BE2C (cell line): Measurements from ENCODE around the gene SLC35E3.
"Not testable (repeated sequence)": the region's sequence is repeated elsewhere in the genome, so short reads cannot be mapped to it uniquely, and the experiment has no call there.

Experiments used
- DNase-seq: peaks from one replicate; pipeline ENCODE4 v3.0.0-alpha.2; 2020
- H3K27me3 ChIP-seq: fragments of 250-450 bp; sonication (Bioruptor Pico); 2 replicates; pipeline ENCODE4 v1.5.1; 2020; ENCODE audit warnings: mild to moderate bottlenecking
- H3K36me3 ChIP-seq: fragments of 250-450 bp; sonication (Bioruptor Pico); 2 replicates; pipeline ENCODE4 v1.5.1; 2020; ENCODE audit warnings: mild to moderate bottlenecking
- H3K4me1 ChIP-seq: fragments of 250-450 bp; sonication (Bioruptor Pico); 2 replicates; pipeline ENCODE4 v1.5.1; 2020
- H3K4me3 ChIP-seq: 2 replicates; pipeline ENCODE4 v1.5.1; 2011; ENCODE audit warnings: low read depth, low read length
- H3K9me3 ChIP-seq: fragments of 250-450 bp; sonication (Bioruptor Pico); 2 replicates; pipeline ENCODE4 v1.5.1; 2020
- TF ChIP-seq, protein P1 (sequence below): IDR thresholded peaks from 2 replicates; pipeline ENCODE4 v1.5.1; 2012; ENCODE audit warnings: mild to moderate bottlenecking, low read depth, low read length

The SLC35E3 gene

DNA sequence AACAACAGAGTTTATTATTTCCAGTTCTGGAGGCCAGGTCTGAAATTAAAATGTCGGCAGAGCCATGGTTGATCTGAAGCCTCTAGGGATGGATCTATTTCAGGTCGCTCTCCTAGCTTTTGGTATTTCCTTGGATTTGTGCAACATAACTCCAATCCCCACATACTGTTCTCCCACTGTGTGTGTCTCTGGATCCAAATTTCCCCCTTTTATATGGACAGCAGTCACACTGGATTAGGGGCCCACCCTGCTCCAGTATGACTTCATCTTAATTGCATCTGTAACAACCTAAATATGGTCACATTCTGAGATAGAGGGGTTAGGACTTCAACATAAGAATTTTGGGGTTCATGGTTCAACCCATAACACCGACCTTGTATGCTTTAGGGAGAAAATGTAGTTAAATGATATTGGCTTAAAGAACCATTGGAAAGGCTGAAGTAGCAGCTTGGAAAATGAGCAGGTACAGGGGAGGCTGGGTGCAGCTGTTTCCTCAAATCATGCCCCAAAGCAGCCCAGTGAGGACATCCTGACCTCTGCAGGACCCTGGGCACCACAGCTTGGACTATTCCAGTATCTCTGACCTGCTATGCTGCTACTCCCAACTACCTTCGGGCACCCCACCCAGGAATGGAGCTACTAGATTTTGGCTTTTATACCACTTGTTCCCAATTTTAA is 48.1 kb downstream of the SLC35E3 start:
- no peaks in the 10 kb centered on the region for H3K9me3 ChIP-seq
- no peaks in the 10 kb centered on the region for H3K27me3 ChIP-seq
- DNase-seq: no peak
- H3K4me1 ChIP-seq: no peaks in the 10 kb centered on the region
- no peaks in the 10 kb centered on the region for H3K36me3 ChIP-seq
- TF ChIP-seq, protein P1, sequence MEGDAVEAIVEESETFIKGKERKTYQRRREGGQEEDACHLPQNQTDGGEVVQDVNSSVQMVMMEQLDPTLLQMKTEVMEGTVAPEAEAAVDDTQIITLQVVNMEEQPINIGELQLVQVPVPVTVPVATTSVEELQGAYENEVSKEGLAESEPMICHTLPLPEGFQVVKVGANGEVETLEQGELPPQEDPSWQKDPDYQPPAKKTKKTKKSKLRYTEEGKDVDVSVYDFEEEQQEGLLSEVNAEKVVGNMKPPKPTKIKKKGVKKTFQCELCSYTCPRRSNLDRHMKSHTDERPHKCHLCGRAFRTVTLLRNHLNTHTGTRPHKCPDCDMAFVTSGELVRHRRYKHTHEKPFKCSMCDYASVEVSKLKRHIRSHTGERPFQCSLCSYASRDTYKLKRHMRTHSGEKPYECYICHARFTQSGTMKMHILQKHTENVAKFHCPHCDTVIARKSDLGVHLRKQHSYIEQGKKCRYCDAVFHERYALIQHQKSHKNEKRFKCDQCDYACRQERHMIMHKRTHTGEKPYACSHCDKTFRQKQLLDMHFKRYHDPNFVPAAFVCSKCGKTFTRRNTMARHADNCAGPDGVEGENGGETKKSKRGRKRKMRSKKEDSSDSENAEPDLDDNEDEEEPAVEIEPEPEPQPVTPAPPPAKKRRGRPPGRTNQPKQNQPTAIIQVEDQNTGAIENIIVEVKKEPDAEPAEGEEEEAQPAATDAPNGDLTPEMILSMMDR: no peak
- no peak overlapping the region for H3K4me3 ChIP-seq

DNA sequence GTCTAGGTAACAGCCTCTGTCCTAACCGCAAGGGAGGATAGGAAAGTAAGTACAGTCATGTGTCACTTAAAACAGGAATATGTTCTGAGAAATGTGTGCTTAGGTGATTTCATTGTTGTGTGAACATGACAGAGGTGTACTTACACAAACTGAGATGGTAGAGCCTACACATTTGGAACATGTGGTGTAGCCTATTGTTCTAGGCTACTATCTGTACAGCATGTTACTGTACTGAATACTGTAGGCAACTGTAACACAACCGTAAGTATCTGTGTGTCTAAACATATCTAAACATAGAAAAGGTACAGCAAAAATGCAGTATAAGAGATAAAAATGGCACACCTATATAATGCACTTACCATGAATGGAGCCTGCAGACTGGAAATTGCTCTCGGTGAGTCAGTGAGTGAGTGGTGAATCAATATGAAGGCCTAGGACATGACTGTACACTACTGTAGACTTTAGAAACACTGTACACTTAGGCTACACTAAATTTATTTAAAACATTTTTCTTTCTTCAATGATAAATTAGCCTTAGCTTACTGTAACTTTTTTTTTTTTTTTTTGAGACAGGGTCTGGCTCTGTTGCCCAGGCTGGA is 48.8 kb downstream of the SLC35E3 start:
- DNase-seq: no peak
- no peaks in the 10 kb centered on the region for H3K9me3 ChIP-seq
- no peak overlapping the region for H3K4me3 ChIP-seq
- H3K36me3 ChIP-seq: no peaks in the 10 kb centered on the region
- TF ChIP-seq, protein P1: no peak
- H3K27me3 ChIP-seq: no peaks in the 10 kb centered on the region
- no peaks in the 10 kb centered on the region for H3K4me1 ChIP-seq

DNA sequence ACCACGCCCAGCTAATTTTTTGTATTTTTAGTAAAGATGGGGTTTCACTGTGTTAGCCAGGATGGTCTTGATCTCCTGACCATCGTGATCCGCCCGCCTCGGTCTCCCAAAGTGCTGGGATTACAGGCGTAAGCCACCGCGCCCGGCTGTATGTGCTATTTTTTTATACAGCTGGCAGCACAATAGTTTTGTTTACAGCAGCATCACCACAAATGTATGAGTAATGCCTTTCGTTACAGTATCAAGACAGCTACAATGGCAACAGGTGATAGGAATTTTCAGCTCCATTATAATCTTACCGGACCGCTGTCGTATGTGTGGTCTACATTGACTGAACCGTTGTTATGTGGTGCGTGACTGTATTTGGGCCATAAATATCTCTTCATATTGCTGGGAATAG is 50.4 kb downstream of the SLC35E3 start:
- Histone ChIP-seq H3K4me3 (no peak overlapping the region), H3K9me3 (no peaks in the 10 kb centered on the region), H3K4me1 (no peaks in the 10 kb centered on the region), H3K36me3 (no peaks in the 10 kb centered on the region), H3K27me3 (no peaks in the 10 kb centered on the region)
- no peak for DNase-seq
- TF ChIP-seq, protein P1: no peak

DNA sequence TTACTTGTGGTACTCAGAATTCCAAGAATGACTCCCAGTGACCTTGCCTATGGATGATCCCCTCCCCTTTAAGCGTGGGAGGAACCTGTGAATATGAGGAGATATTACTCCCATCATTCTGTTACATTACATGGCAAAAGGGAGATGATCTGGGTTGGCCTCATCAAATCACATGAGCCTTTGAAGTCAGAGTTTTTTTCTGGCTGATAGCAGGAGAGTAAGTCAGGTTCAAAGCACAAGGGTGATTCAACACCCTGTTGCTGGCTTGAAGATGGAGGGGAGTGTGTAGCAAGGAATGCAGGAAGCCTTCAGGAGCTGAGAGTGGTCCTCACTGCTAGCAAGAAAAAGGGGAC is 52.9 kb downstream of the SLC35E3 start:
- H3K9me3 ChIP-seq: no peaks in the 10 kb centered on the region
- H3K4me3 ChIP-seq: no peak overlapping the region
- no peaks in the 10 kb centered on the region for H3K27me3 ChIP-seq
- DNase-seq: no peak
- H3K36me3 ChIP-seq: no peaks in the 10 kb centered on the region
- TF ChIP-seq, protein P1: no peak
- no peaks in the 10 kb centered on the region for H3K4me1 ChIP-seq

DNA sequence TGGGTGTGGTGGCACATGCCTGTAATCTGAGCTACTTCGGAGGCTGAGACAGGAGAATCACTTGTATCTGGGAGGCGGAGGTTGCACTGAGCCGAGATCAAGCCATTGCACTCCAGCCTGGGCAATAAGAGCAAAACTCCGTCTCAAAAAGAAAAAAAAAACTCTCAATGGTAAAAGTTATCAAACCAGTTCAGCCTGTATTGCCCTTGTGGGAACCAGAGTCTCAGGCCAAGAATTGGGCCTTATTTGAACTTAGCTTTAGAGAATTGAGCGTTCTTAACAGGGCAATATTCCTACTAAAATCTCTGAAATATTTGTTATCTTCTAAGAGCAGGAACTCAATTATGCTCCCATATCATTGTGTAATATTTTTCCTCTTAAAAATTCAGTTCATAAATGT is 54.3 kb downstream of the SLC35E3 start:
- H3K9me3 ChIP-seq: no peaks in the 10 kb centered on the region
- TF ChIP-seq, protein P1: no peak
- no peak overlapping the region for H3K4me3 ChIP-seq
- H3K4me1 ChIP-seq: no peaks in the 10 kb centered on the region
- DNase-seq: no peak
- no peaks in the 10 kb centered on the region for H3K36me3 ChIP-seq
- no peaks in the 10 kb centered on the region for H3K27me3 ChIP-seq

DNA sequence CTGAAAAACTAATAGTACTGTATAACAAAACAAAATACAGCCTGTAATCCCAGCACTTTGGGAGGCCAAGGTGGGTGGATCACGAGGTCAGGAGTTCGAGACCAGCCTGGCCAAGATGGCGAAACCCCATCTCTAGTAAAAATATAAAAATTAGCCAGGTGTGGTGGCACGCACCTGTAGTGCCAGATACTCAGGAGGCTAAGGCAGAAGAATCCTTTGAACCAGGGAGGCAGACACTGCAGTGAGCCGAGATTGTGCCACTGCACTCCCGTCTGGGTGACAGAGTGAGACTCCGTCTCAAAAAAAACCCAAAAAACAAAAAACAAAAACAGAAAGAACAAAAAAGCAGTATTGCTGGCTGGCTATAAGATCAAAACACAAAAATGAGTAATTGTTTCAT is 55.1 kb downstream of the SLC35E3 start:
- not testable (repeated sequence) for H3K4me3 ChIP-seq, H3K27me3 ChIP-seq, H3K4me1 ChIP-seq, DNase-seq, H3K9me3 ChIP-seq, H3K36me3 ChIP-seq

DNA sequence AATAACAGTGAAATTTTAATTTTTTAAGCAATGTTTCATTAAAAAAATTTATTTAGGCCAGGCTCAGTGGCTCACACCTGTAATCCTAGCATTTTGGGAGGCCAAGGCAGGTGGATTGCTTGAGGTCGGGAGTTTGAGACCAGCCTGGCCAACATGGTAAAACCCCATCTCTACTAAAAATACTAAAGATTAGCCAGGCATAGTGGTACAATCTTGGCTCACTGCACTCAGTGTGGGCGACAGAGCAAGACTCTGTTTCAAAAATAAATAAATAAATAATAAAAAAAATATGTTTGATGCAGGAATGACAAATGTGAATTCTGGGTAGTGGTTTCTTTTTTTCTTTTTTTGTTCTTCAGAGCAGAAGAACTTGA is 56.4 kb downstream of the SLC35E3 start:
- not testable (repeated sequence) for H3K4me1 ChIP-seq

DNA sequence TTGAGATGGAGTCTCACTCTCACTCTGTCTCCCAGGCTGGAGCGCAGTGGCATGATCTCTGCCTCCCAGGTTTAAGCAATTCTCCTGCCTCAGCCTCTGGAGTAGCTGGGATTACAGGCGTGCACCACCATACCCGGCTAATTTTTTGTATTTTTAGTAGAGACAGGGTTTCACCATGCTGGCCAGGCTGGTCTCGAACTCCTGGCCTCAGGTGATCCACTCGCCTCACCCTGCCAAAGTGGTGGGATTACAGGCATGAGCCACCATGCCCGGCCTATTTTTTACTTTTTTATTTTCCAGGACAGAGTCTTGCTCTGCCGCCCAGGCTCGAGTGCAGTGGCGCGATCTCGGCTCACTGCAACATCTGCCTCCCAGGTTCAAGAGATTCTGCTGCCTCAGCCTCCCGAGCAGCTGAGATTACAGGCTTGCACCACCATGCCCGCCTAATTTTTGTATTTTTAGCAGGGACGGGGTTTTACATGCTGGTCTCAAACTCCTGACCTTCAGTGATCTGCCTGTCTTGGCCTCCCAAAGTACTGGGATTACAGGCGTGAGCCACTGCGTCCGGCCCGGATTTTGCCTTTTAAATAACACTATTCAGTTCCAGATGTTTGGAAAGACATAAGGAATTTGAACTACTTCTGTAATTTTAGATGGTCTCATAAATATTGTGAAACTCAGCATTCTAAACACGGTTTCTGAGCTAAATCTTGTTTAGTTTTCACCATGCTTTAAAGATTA is 57.1 kb downstream of the SLC35E3 start:
- H3K4me3 ChIP-seq, H3K4me1 ChIP-seq, H3K9me3 ChIP-seq, H3K27me3 ChIP-seq, DNase-seq, H3K36me3 ChIP-seq: not testable (repeated sequence)

More for the DNA sequence above, 56.4 kb downstream of the SLC35E3 start:
- not testable (repeated sequence) for H3K9me3 ChIP-seq, DNase-seq, H3K36me3 ChIP-seq, H3K27me3 ChIP-seq, H3K4me3 ChIP-seq
